ENCODE data around the gene SDK1.

GRCh38 chr7:3367261-3367660 lies 66.2 kb downstream of the SDK1 start:
- no peak for TF ChIP-seq CTCF (IDR thresholded peaks at IDR 0.05; ENCODE audit: extremely low read depth in 1 of 2, insufficient read depth in 1 of 2, low read depth in 1 of 2, low read length in 2 of 2)
- TF ChIP-seq FOS (IDR thresholded peaks at IDR 0.05; ENCODE audit: borderline replicate concordance, insufficient read depth, low read length), result no peak
- TF ChIP-seq POLR2A (IDR thresholded peaks at IDR 0.05; ENCODE audit: low read depth, low read length), result no peak

Data from endothelial cell of umbilical vein (primary cell).